Measurements from ENCODE around the gene DNAJB4. TPM values are rescaled to one million over a fixed set of nuclear protein-coding genes. Genes with fewer than 3 reads are reported as not detected.
A peak's percentile ranks its signal among the peaks of the same experiment; 100 is the strongest.

Gene DNAJB4
- total RNA-seq, 1 donor = 57.0 TPM

DNA sequence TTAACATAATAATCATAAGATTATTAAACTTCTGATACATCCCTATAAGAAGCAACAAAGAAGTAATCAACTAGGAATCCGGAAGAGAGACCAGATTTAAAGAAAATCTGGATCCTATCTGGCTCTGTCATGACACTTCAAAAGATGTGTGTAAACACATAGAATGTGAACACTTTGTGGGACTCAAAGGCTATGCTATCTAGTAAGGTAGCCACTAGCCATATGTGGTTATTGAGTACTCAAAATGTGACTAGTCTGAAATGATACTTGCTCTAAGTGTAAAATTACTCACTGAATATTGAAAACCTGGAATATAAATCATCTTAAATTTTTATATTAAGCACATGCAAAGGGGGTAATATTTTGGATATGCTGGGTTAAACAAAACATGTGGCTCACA, 34.5 kb upstream of the DNAJB4 start:
- no peak overlapping the region for H3K4me3 ChIP-seq (ENCODE audit: low read depth, low read length)
- TF ChIP-seq, protein P1, sequence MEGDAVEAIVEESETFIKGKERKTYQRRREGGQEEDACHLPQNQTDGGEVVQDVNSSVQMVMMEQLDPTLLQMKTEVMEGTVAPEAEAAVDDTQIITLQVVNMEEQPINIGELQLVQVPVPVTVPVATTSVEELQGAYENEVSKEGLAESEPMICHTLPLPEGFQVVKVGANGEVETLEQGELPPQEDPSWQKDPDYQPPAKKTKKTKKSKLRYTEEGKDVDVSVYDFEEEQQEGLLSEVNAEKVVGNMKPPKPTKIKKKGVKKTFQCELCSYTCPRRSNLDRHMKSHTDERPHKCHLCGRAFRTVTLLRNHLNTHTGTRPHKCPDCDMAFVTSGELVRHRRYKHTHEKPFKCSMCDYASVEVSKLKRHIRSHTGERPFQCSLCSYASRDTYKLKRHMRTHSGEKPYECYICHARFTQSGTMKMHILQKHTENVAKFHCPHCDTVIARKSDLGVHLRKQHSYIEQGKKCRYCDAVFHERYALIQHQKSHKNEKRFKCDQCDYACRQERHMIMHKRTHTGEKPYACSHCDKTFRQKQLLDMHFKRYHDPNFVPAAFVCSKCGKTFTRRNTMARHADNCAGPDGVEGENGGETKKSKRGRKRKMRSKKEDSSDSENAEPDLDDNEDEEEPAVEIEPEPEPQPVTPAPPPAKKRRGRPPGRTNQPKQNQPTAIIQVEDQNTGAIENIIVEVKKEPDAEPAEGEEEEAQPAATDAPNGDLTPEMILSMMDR (IDR thresholded peaks at IDR 0.05; ENCODE audit: insufficient read depth, low read depth, low read length) = no peak
- DNase-seq (ENCODE audit: low read depth) = no peak

DNA sequence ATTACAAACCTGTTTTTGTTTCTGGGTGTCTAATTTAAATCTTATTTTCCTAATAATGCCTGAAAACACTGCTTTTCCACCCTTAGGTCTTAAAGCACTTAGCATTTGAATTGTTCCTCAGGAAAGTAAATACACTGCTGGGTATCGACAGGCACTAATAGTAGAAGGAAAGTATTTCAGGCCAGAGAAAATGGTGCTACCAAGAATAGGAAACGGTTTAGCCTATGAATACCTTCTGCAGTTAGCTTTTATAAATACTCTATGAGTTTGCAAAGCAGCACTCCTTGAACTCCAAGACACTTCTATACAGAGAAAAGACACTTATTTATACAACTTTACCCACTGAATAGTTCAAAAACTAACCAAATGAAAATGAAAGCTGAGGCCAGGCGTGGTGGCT, 32.7 kb upstream of the DNAJB4 start:
- no peak overlapping the region for H3K4me3 ChIP-seq (ENCODE audit: low read depth, low read length)
- TF ChIP-seq, protein P1 (IDR thresholded peaks at IDR 0.05; ENCODE audit: insufficient read depth, low read depth, low read length) = no peak
- DNase-seq (ENCODE audit: low read depth) = no peak

DNA sequence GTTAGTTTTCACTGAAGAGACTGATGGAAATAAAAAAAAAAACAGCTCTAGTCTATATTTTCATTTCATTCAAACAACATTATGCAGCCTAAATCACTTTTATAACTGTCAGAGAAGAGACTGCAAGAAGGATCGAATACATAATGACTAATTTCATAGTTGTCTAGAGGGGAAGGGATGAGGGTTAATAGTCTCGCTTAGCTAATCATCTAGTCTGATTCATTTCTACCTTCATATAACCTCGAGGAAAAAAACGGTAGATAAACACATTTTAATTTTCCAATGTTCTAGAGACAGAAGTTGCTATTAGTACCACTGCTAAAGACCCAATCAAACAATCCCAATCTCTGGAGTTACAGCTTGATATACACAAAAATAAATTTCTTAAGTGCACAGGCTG, 29.4 kb upstream of the DNAJB4 start:
- H3K4me3 ChIP-seq (ENCODE audit: low read depth, low read length) = peak overlapping the region; percentile 96
- TF ChIP-seq, protein P1 (IDR thresholded peaks at IDR 0.05; ENCODE audit: insufficient read depth, low read depth, low read length) = no peak
- peak; percentile 32 for DNase-seq (ENCODE audit: low read depth)

DNA sequence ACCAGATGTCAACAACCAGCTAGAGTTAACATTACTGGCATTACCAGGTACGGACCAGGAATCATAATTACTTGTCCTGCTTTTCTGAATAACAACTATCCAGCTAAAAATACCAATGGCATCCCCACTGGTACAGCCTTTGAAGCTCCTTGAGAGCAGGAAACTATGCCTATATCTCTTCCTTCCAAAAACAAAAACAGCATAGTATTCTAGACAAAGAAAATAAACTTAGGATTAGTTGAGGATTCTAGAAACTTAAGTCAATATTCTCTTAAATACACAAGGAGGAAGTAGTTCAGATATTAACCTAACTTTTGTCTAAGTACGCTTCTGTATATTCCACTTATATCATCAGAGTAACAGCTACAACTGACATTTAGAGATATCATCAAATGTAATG, 28.8 kb upstream of the DNAJB4 start:
- H3K4me3 ChIP-seq (ENCODE audit: low read depth, low read length) = peak overlapping the region; percentile 96
- no peak for DNase-seq (ENCODE audit: low read depth)
- TF ChIP-seq, protein P1 (IDR thresholded peaks at IDR 0.05; ENCODE audit: insufficient read depth, low read depth, low read length) = no peak

DNA sequence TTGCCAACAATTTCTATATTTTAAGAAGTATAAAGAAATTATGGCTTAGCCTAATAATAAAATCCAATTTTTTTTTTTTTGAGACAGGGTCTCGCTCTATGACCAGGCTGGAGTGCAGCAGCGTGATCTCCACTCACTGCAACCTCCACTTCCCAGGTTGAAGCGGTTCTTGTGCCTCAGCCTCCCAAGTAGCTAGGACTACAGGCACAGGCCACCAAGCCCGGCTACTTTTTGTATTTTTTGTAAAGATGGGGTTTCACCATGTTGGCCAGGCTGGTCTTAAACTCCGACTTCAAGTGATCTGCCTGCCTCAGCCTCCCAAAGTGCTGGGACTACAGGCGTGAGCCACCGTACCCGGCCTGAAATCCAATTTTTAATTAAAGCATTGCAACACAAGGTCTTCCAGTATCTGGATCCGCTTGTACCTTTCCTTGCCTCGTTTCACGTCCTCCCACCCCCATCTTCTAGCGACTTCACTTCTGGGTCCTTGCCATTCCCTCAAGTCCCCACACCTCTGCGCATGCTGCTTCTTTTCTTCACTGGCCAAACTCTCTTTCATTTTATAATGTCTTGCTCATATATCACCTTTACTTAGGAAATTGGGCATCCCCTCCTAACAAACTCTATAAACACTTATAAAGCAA, 28.2 kb upstream of the DNAJB4 start:
- H3K4me3 ChIP-seq (ENCODE audit: low read depth, low read length) = peak overlapping the region; percentile 96
- peak; percentile 14 for DNase-seq (ENCODE audit: low read depth)
- TF ChIP-seq, protein P1 (IDR thresholded peaks at IDR 0.05; ENCODE audit: insufficient read depth, low read depth, low read length) = no peak

DNA sequence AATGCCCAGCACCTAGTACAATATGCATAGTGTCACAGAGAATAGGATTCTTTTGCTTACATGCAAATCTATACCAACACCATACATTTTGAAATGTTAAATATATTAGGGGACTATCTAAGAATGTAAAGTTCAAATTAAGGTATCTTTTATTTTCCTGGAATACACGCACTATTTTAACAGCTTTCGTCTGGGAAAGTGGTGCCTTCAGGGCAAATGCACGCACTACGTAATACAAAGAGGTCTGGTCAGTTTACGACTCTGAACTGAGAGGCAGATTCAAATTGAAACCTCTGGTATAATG, 26.8 kb upstream of the DNAJB4 start:
- TF ChIP-seq, protein P1 (IDR thresholded peaks at IDR 0.05; ENCODE audit: insufficient read depth, low read depth, low read length) = no peak
- H3K4me3 ChIP-seq (ENCODE audit: low read depth, low read length) = peak overlapping the region; percentile 96
- DNase-seq (ENCODE audit: low read depth) = no peak
